Occipital lobe (tissue), 2 donors: ENCODE measurements around the gene PDK4. TPM values are rescaled to one million over a fixed set of nuclear protein-coding genes. Genes with fewer than 3 reads are reported as not detected.
"Not testable (repeated sequence)": the region's sequence is repeated elsewhere in the genome, so short reads cannot be mapped to it uniquely, and the experiment has no call there.

Experiments used
- DNase-seq: peaks from one replicate; lab custom pipeline; 2025; lab: John Stamatoyannopoulos, UW
- total RNA-seq: library from RNA; depleted of rRNA; stranded (reverse); fragments of >200 nt; gene quantifications from one replicate; pipeline ENCODE4 v1.2.3, GENCODE V29; 2014

Gene PDK4
- total RNA-seq, 1 donor from 2014 or later = 11.7 TPM

DNA sequence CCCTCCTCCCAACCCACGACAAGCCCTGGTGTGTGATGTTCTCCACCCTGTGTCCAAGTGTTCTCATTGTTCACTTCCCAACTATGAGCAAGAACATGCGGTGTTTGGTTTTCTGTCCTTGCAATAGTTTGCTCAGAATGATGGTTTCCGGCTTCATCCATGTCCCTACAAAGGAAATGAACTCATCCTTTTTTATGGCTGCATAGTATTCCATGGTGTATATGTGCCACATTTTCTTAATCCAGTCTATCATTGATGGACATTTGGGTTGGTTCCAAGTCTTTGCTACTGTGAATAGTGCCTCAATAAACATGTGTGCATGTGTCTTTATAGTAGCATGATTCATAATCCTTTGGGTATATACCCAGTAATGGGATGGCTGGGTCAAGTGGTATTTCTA, 8.5 kb upstream of the PDK4 start:
- DNase-seq = not testable (repeated sequence)

DNA sequence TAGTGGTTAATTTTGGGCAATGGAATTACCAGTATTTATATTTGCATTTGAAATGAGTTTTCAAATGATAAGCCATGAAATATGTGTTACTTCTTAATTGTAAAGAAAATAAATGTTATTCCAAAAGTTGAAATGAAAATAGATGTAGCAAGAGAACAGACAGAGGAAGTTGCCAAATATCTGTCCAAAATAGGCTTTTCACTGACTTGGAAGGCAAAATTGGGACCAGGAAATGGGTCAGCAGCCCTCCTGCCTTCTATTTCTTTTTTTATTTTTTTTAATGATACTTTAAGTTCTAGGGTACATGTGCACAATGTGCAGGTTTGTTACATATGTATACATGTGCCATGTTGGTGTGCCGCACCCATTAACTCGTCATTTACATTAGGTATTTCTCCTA, 8.1 kb upstream of the PDK4 start:
- DNase-seq = not testable (repeated sequence)

DNA sequence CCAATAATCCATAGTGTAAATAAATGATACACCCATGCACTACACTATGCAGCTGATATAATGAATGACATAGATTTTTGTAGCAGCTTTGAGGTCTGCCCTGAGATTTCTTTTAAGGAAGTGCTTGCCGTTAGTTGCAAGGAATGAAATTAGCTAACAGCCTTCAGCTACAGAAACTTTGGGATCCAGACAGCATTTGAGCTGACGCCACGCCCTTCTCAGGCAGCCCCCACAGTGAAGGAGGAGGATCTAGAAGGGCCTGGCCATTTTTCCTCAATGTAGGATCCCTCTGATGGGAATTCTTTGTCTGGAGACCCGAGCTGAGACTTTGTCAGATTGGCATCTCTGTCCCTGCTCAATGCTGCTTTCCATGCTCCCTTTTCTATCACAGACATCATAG, 6.1 kb upstream of the PDK4 start:
- DNase-seq = no peak

DNA sequence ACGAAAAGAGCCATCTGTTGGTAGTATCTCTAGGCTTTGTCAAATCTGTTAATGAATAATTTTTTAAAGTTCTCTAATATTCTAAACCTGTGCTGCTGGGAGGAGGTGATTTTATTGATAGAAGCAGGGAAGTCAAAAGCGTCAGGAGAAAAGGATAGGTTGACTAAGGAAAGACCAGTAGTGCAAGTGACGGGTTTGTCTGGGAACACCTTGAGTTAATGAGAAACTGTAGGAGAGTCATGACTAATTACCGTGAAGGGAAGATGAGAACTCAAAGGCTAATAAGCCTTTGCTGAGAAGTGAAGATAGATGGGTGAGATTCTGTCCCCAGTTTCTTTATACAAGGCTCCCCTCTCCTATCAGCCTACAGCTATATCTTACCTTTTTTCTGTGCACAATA, 5.0 kb upstream of the PDK4 start:
- DNase-seq = no peak

DNA sequence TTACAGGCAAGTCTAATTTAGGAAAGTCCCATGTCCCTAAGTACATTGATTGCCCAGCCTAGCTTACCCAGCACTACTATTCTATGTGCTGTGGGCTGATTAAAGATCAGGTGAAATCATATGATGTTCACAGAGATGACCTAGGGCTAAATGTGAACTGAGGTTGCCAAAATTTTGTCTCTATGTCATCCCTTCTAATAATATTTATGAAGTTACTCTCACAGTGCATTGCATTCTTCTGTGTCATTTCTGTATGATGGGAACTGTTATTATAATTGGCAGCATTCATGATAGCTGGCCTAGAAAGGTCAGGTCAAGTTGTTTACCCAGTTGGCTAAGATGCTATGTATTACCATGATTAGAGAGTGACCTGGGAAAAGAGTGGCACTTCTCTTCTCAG, 2.8 kb upstream of the PDK4 start:
- no peak for DNase-seq

DNA sequence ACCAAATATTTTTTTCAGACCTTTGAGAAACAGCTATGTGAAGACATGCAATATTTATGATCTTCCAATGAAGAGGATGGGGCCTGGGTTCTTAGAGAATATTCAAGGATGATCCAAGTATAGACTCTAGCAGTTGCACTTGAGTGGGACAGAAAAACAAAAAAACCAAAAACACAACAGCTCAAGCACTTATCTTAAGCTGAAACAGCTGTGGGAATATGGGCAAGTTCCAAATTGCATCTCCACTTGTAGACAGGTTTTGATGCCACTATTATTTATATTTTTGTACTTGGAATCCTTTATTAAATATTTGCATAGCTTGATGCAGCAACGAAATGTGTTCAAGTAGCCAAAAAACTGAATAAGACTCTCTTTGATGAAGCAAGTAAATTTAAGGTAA, 2.2 kb upstream of the PDK4 start:
- no peak for DNase-seq

DNA sequence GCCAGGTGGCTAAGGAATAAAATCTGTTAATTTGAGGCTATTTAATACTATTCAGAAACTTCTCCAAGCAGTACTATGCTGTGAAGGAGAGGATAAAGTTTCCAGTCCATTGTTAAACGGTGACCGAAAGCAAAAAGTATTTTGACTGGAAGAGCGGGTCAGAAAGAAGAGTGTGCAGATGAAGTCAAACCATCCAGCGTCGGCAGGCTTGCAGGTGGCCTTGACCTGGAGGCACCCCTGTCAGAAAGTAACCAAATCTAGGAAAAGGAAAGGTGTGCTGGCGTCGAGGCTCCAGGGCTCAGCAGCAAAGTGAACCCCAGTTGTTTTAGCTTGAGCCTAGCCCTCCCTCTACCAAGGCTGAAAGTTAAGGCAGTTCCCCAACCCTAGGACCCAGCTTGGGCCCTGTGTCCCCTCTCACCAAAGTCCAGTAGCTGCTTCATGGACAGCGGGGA, 544 bp downstream of the PDK4 start:
- no peak for DNase-seq

DNA sequence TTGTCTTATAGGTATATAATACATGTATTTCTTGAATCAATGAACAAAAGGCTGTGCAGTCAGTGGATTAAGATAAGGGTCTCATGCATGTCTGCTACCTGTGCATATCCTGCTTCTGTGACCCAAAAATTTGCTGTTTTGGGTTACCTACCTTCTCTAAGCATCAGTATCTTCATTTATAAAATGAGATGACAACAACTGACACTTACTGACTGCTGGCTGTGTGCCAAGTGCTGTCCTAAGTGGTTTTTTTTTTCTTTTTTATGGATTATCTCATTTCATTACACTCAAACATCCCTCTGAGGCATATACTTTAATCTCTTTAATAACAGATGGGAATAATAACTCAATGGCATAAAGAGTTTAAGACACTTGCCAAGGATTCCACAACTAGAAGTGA, 2.1 kb downstream of the PDK4 start:
- DNase-seq = no peak

DNA sequence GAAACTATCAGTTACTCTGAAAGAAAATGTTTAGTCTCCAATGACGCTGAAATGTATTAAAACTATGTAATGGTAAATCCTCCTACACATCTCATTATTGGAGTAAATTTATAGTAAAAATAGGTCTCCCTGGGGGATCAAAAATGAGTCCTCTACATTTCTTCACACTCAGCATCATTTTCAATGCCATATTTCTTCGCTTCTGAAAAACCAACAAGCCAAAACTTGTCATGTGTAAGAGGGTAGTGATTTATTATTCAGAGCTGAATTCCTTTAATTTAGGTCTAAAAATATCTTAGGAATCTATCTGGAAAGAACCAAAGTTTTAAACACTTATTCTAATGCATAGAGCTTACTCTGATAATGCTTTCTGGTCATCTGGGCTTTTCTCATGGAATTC, 3.0 kb downstream of the PDK4 start:
- DNase-seq = no peak

DNA sequence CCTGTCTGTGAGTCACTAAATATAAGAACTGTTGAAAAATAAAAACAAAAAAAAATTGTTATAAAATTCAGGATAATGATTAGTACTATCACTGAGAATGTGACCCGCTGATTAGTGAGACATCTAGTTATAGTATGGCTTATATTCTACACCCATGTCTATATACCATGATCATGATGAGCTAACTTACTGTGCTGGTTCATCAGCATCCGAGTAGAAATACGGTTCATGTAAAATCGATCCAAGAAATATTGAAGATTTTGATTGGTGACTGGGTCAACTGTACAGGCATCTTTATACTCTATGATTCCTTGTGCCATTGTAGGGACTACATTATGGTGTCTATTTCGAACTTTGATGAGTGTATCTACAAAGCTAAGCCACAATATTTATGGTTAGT, 3.7 kb downstream of the PDK4 start:
- no peak for DNase-seq

DNA sequence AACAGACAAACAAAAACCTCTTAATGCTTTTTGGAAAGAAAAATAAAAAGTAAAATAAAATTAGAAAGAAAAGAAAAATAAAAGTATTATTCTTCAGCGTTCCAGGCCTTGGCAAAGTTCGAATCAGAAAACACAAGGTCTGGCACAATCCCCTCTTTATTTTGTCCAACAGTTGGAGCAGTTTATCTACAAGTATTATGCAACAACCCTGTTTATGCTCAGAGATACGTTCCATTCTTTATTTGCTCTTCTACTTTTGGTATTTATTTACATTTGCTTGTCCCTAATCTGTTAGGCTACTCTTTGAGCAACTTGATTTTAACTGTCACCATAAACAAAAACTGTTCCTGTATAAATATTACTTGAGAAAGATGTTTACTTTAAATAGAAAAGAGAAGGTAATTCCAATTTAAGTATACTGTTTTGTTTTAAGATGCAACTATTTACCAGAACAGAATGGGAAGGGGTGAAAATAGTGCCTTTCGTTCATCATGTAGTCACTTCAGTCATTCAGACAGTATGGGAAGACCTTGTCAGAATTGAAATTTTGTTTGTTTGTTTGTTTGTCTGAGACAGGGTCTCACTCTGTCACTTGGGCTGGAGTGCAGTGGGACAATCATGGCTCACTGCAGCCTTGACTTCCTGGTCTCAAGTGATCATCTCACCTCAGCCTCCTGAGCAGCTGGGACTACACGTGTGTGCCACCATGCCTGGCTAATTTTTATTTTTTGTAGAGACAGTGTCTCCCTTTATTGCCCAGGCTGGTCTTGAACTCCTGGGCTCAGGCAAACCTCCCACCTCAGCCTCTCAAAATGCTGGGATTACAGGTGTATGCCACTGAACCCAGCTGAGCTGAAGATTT, 5.7 kb downstream of the PDK4 start:
- no peak for DNase-seq

DNA sequence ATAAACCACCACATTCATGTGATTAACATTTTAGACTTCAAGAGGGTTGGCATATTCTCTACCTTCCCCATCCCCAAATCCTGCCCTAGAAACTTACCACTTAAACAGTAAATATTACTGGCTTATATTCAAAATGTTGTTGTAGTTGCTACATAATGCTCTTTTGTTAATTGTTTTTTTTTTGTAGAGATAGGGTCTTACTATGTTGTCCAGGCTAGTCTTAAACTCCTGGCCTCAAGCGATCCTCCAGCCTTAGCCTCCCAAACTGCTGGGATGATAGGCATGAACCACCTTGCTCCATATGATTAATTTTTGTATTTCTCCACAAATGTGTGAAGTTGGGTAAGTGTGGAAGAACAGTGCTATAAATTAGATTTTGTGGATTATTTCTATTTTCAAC, 6.5 kb downstream of the PDK4 start:
- DNase-seq = no peak

DNA sequence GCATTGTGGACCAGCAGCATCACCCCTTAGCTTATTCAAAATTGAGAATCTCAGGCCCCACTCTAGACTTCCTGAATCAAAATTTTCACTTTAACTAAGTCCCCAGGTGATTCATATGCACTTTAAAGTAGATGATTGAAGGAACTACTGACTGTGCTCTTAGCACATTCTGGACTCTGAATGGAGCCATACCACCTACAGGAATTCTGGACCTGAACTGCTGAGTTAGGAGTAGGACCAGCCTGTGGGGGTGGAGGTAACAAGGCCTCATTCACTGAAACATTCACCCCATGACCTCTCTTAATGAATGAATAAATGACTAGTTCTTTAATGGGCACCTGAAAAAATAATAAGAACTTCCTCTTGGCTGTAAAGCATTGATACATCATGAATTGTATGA, 7.3 kb downstream of the PDK4 start:
- DNase-seq = no peak

DNA sequence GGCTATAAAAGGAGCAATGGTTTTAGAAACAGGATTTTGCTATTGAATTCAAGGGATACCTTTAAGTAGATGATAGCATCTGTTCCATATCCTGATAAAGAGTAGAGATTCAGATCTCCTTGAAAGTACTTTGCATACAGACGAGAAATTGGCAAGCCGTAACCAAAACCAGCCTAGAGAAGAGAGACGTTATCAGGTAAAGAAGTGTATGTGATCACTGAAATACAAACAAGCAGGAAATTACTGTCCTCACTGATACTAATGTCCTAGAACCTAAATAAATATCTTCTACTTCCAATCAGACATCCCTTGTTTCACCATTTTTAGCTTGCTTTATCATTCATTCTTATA, 9.4 kb downstream of the PDK4 start:
- DNase-seq = no peak

DNA sequence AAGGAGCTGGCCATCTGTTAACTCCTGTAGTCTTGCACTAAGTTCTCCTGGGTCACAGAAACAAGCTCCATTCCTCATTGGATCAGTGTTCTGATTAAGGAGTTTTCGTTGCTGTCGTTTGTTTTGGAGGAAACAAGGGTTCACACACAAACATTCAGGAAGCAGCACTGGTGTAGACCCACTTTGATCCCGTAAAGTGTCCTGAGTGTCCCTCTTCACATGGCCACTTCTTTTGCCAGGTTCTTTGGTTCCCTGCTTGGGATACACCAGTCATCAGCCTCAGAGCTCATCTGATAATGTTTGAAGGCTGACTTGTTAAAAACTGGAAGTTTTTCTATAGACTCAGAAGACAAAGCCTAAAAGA, 10.9 kb downstream of the PDK4 start:
- no peak for DNase-seq

DNA sequence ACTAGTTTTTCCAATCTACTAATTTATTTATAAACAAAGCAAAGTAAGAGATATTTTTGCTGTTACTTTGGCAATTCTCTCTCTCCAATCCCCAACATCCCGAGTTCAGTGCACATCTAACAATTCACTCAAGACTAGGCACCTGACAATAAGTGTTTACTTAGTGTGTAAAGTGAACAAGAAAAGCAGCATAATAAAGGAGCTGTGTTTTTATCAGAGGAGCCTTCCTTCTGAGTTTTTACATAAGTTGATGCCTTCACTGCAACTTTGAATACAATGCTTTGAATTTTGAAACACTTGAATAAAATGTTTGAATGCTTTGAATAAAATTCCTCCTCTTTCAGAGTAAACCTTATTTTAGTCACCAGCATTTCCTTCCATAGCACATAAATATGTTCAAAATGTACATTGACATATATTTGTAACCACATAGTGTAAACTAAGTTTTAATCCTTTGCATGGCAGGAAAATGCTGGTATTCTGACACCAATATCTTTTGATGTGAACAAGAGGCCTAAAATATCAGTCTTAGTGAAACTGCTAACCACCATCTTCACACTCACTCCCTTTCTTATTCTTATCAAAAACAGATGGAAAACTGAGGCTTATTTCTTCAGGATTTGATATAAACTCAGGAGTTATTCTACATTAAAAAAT, 11.4 kb downstream of the PDK4 start:
- no peak for DNase-seq

DNA sequence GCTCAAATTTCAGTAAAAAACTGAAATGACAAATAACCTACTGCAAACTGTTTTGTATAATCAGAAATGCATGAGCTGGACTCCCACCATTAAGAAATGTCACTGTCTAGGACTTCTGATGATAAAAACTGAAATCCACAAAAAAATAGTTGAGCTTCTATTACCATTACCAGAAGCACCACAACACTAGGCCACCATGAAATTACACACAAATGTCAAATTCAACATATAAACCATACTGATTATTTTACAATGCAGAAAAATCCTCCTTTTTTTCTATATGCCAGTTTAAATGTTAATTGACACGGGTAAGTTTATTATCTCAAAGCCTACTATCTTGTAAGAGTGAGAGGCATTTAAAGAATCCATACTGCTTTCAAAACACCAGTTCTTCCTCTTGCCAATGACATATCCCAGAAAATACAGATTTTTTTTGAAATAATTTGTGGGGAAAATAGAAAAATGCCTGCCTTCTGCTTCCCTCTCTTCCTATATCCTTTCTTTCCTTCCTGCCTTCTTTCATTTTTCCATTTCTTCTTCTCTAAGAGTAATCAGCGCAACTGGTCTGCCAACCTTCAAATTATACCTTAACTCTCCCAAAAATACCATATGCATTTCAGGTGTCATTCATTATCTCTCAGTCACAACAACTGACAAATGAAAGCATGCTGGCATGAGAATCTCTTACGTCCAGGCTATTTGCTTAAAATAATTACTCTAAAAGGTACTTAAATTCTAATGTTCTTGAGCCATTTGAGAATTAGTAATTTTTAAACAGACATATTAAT, 12.3 kb downstream of the PDK4 start:
- no peak for DNase-seq

DNA sequence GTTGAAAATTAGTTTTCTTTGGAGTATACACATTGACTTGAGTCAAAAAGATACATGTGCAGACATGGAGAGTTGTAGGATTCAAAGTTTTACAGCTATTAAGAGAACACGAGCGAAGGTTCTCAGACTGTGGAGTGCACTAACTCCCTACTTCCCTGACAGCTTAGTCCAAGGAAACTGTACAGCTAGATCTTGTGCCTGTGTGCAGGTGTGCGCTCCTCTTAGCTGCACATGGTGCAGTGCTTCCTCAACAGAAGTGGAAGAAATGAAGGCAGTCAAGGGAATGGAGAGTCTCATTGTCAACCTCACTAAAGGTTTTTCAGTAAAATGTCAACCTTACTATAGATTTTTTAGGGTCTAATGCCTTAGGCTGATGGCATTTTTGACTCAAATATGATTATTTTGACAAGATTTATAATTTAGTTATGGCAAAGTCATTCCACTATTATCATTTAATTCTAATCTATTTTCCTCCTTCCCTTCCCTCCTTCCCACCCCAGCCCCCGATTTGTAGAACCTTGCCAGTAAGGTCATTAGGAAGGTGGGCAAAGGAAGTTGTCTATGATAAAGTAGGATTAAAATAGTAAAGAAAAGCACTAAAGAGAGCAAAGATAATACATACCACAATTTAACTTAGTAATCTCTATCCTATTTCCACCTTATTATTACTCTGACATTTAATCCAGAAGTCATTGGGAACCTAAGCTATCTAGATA, 13.6 kb downstream of the PDK4 start:
- DNase-seq = no peak

DNA sequence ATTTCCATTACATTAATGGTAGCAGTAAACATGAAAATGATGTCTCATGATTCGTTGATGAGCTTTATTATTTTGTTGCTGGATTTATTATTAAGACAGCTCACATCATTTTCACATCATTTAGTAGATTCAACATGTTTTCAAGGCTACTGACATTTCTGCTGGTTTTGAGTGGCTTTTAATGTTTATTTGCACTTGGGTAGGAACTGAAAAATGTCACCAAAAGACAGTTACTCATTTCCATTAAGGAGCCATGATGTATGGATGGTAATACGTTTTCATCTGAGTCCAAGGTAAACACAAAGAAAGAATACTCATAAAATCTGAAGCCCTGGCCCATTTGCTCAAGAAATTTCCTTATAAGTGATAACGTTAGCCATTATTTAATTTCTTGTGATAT, 14.8 kb downstream of the PDK4 start:
- no peak for DNase-seq

DNA sequence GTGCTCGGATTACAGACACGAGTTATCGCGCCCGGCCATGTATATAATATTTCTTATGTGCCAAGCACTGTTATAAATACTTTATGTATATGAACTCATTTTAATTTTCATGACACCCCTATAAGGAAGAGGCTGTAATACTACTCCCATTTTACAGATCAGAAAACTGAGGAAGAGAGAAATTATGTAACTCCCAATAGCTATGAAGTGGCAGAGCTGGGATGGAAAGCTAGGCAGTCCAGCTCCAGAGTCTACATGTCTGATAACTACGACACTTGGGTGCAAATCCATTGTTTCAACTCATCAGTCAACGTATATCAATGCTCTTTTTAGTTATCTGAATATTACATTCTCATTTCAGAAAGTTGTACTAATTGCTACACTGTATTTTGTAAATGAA, 17.0 kb downstream of the PDK4 start:
- no peak for DNase-seq

DNA sequence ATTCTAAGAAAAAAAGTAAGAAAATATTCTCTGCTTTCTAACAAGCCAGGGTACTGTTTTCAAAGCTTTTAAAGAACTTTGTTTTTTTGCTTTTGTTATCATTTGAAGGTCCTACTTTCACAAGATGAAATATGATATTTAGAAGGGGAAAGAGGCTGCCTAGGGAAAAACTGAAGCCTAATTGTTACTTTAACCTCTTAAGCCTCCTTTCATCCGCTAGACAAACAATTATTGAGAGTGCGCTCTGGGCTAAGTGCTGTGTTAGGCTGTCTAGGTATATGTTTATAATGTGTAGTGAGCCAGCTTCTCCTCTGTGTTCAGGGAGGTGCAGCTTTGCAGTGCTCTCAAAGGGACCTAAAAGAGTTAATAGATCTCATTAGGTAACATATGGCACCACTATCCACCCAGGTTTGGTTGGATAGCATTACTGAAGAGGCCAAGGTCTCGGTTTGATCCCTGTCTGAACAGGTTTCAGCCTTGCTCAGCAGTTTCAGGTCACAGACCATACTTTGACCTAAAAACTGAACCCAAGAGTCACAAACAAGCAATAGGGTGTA, 17.9 kb downstream of the PDK4 start:
- no peak for DNase-seq

DNA sequence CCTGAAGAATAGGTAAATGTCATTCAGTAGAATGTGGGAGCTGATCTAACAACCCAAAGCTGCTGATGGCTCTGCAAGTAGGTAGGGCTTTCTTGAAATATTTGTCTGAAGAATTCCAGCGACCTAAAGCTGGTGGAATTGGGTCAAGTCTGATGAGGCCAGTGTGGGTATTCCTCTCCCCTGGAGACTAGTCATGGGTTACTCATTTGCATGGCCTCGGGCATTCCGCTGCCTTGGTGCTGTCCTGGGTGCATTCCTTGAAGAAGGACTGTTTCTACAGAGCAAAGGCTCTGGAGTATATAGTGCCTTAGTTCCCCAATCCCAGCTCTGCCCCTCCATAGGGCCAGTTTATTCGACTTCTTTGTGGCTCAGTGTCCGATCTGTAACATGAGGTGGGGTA, 19.2 kb downstream of the PDK4 start:
- DNase-seq = no peak
